A673 (cell line): Measurements from ENCODE around the gene IQCK. TPM values are rescaled to one million over a fixed set of nuclear protein-coding genes. Genes with fewer than 3 reads are reported as not detected.

Experiments used
- BruUV-seq: library from RNA; stranded (reverse); fragments of 400-500 nt; replicated peaks from 2 replicates; lab custom pipeline; 2021; lab: Mats Ljungman, UMichigan
- CTCF ChIA-PET: fragments of 300-600 bp; sonication (Branson Sonifier 250); formaldehyde crosslinking; loops from one replicate; lab custom pipeline; 2022; ENCODE audit warnings: antibody characterized with exemption; lab: Charles Lee
- POLR2A ChIA-PET: fragments of 300-600 bp; sonication (Branson Sonifier 250); formaldehyde crosslinking; loops from one replicate; lab custom pipeline; 2022; ENCODE audit warnings: antibody characterized with exemption; ENCODE audit not compliant: low non-redundant PET; lab: Charles Lee
- DNase-seq: peaks from one replicate; pipeline ENCODE4 v3.0.0-alpha.2; 2015; ENCODE audit warnings: low spot score
- H3K27ac ChIP-seq: fragments of 200-600 bp; sonication (generic); 2 replicates; pipeline ENCODE4 v1.5.1; 2016; ENCODE audit warnings: mixed run types, low read depth, mild to moderate bottlenecking, mixed read lengths, antibody characterized with exemption, low read length; ENCODE audit not compliant: poor library complexity, severe bottlenecking
- H3K27me3 ChIP-seq: fragments of 200-600 bp; sonication (generic); replicated peaks from 2 replicates; pipeline ENCODE4 v1.6.1; 2017; ENCODE audit warnings: mixed run types, low read depth, mild to moderate bottlenecking, mixed read lengths, antibody characterized with exemption, low read length; ENCODE audit not compliant: insufficient read depth, poor library complexity
- H3K36me3 ChIP-seq: fragments of 200-600 bp; sonication (generic); 2 replicates; pipeline ENCODE4 v1.6.1; 2016; ENCODE audit warnings: mixed run types, mild to moderate bottlenecking, mixed read lengths, antibody characterized with exemption, low read length; ENCODE audit not compliant: insufficient read depth, poor library complexity, severe bottlenecking
- H3K4me1 ChIP-seq: fragments of 200-600 bp; sonication (generic); 2 replicates; pipeline ENCODE4 v1.6.1; 2017; ENCODE audit warnings: mixed run types, mild to moderate bottlenecking, mixed read lengths, antibody characterized with exemption, low read length; ENCODE audit not compliant: insufficient read depth, poor library complexity, severe bottlenecking
- H3K4me3 ChIP-seq: fragments of 200-600 bp; sonication (generic); 2 replicates; pipeline ENCODE4 v1.5.1; 2016; ENCODE audit warnings: low read depth, mixed run types, mild to moderate bottlenecking, mixed read lengths, low read length; ENCODE audit not compliant: poor library complexity, severe bottlenecking
- H3K9me3 ChIP-seq: fragments of 200-600 bp; sonication (generic); 2 replicates; pipeline ENCODE4 v1.6.1; 2016; ENCODE audit warnings: mixed run types, low read depth, mild to moderate bottlenecking, mixed read lengths, antibody characterized with exemption, low read length; ENCODE audit not compliant: poor library complexity, severe bottlenecking
- EZH2 ChIP-seq: fragments of 200-600 bp; sonication (generic); IDR thresholded peaks from 2 replicates; pipeline ENCODE4 v1.6.1; 2017; ENCODE audit warnings: borderline replicate concordance, low read depth, mild to moderate bottlenecking, mixed read lengths, antibody characterized with exemption, low read length; ENCODE audit not compliant: poor library complexity, severe bottlenecking
- intact Hi-C: fragments of 100-400 bp; cut with micrococcal nuclease; formaldehyde crosslinking; loops from one replicate; pipeline ENCODE4 v1.10.0; 2022; ENCODE audit not compliant: unreplicated experiment
- total RNA-seq: library from RNA; stranded (reverse); gene quantifications from 2 replicates; pipeline ENCODE4 v1.2.3, GENCODE V29; 2021
- TF ChIP-seq, protein P1 (sequence below): fragments of 300-800, 200-600 bp; sonication (generic); conservative IDR thresholded peaks from 2 replicates; pipeline ENCODE4 v1.5.1; 2017; ENCODE audit warnings: low read depth, mild to moderate bottlenecking, antibody characterized with exemption, low read length, moderate library complexity, mixed read lengths

The IQCK gene
- total RNA-seq, 1 experiment from 2014 or later, result 11.2 TPM

DNA sequence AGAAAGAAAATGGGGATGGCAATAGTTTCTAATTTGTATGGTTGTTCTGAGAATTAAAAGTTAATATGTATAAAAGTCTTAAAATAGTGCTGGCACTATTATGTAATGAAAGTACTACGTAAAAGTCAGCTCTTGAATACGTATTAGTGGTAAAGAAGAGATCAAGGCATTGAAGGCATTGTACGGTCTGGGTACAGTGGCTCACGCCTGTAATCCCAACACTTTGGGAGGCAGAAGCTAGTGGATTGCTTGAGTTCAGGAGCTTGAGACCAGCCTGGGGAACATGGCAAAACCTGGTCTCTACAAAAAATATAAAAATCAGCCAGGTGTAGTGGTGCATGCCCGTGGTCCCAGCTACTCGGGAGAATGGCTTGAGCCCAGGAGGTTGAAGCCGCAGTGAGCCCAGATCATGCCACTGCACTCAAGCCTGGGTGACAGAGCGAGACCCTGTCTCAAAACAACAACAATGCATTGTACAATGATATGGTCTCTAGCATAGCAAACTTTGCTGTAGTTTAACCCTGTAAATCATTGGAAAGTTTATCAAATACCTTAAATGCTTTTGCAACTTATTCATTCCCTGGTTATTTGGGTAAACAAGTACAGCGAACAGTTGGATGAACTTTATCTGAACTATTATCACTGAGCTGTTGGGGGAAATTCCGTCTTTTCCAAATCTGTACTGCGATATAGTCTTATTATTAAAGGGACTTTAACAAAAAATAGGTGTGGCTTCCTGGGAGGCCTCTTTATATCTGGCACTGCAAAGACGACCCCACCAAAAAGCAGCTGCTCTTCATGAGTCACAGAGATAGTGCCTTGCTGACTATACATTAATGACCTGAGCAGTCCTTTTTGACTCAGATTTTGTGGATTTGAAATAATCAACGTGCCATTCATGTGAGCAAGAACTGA, 93.0 kb downstream of the IQCK start:
- Histone ChIP-seq H3K4me1 (no peaks in the 10 kb centered on the region), H3K4me3 (no peak overlapping the region), H3K9me3 (peaks cover under 1% of the 10 kb centered on the region), H3K36me3 (no peaks in the 10 kb centered on the region), H3K27ac (no peak overlapping the region), H3K27me3 (no peaks in the 10 kb centered on the region)
- BruUV-seq, result no TSS peak
- DNase-seq, result no peak
- POLR2A ChIA-PET, result no interaction called here
- no peak for TF ChIP-seq EZH2
- TF ChIP-seq, protein P1, sequence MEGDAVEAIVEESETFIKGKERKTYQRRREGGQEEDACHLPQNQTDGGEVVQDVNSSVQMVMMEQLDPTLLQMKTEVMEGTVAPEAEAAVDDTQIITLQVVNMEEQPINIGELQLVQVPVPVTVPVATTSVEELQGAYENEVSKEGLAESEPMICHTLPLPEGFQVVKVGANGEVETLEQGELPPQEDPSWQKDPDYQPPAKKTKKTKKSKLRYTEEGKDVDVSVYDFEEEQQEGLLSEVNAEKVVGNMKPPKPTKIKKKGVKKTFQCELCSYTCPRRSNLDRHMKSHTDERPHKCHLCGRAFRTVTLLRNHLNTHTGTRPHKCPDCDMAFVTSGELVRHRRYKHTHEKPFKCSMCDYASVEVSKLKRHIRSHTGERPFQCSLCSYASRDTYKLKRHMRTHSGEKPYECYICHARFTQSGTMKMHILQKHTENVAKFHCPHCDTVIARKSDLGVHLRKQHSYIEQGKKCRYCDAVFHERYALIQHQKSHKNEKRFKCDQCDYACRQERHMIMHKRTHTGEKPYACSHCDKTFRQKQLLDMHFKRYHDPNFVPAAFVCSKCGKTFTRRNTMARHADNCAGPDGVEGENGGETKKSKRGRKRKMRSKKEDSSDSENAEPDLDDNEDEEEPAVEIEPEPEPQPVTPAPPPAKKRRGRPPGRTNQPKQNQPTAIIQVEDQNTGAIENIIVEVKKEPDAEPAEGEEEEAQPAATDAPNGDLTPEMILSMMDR, result no peak
- intact Hi-C loops, result no loop called here
- CTCF ChIA-PET, result no interaction called here

DNA sequence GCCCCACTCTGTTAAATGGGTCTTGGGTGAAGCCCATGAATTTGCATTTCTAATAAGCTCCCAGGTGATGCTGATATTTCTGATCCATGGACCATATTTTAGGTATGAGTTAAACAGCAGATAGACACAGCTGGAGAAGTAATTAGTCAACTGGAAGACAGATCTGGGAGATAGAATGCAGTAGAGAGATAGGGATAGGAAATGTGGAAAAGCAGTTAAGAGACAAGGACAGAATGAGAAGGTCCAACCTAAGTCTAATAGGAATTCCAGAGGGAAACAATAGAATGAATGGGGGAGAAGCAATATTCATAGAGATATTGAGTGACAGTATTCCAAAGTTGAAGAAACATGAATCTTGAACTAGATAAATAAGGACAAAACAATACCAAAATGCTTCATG, 94.9 kb downstream of the IQCK start:
- Histone ChIP-seq H3K4me3 (no peak overlapping the region), H3K4me1 (no peaks in the 10 kb centered on the region), H3K27ac (no peak overlapping the region), H3K36me3 (no peaks in the 10 kb centered on the region), H3K9me3 (no peaks in the 10 kb centered on the region), H3K27me3 (no peaks in the 10 kb centered on the region)
- no TSS peak for BruUV-seq
- TF ChIP-seq, protein P1, result no peak
- TF ChIP-seq EZH2, result no peak
- ChIA-PET CTCF (no interaction called here), POLR2A (no interaction called here)
- no peak for DNase-seq
- intact Hi-C loops, result no loop called here

DNA sequence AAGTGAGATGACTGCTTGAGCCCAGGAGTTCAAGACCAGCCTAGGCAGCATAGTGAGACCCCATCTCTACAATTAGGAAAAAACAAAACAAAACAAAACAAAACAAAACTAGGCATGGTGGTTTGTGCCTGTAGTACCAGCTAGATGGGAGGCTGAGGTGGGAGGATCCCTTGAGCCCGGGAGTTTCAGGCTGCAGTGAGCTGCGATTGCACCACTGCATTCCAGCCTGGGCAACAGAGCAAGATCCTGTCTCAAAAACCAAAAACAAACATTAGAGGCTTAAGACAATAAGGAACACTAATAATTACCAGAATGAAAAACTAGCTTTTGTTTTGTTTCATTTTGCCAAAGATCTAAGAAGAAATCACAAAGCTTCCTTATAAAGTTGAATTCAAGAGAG, 97.3 kb downstream of the IQCK start:
- intact Hi-C loops, result no loop called here

More for the DNA sequence above, 97.3 kb downstream of the IQCK start:
- Histone ChIP-seq H3K27ac (no peak overlapping the region), H3K4me1 (no peaks in the 10 kb centered on the region), H3K9me3 (no peaks in the 10 kb centered on the region), H3K36me3 (no peaks in the 10 kb centered on the region), H3K4me3 (no peak overlapping the region), H3K27me3 (no peaks in the 10 kb centered on the region)
- ChIA-PET POLR2A (no interaction called here), CTCF (no interaction called here)
- DNase-seq, result no peak
- no peak for TF ChIP-seq EZH2
- TF ChIP-seq, protein P1, result no peak
- no TSS peak for BruUV-seq
